ENCODE data around the gene KLHL33. TPM values are rescaled to one million over a fixed set of nuclear protein-coding genes. Genes with fewer than 3 reads are reported as not detected.

KLHL33 gene
- polyA plus RNA-seq, 1 donor from 2014 or later, result not detected

DNA sequence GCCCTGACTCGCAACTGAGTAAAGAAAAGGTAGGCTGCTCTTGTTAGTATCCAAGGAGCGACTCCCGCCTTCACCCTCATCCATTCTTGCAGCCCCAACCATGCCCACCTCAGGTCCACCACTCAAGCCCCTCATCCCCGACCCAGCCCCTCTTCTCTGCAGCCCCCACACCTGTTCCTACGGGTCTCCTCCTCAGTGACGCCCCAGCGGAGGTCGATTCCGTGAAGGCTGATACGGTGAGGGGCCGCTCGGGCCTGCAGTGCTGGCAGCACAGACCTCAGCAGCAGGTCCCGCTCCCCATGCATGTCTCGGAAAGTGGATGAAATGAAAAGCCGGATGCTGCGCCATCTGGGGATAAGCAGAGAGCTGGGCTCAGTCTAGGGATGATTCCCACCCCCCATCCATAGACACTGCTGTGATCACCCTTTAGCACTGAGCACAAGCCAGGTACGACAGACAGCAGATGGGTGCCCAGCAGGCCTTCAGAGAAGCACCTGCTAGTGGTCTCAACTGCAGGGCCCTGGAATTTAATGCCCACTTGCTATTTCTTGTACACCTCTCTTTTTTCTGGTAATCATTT lies 49.6 kb downstream of the KLHL33 start:
- no peak overlapping the region for H2AFZ ChIP-seq (ENCODE audit: low read depth, low read length)
- no peaks in the 10 kb centered on the region for H3K9me3 ChIP-seq (ENCODE audit: low read length)
- no peak for TF ChIP-seq MXI1 (conservative IDR thresholded peaks at IDR 0.05; ENCODE audit: poor library complexity, severe bottlenecking)
- no peak for TF ChIP-seq SMC3 (conservative IDR thresholded peaks at IDR 0.05; ENCODE audit: poor library complexity)
- no peak for TF ChIP-seq RAD21 (conservative IDR thresholded peaks at IDR 0.05)
- TF ChIP-seq, protein P1, sequence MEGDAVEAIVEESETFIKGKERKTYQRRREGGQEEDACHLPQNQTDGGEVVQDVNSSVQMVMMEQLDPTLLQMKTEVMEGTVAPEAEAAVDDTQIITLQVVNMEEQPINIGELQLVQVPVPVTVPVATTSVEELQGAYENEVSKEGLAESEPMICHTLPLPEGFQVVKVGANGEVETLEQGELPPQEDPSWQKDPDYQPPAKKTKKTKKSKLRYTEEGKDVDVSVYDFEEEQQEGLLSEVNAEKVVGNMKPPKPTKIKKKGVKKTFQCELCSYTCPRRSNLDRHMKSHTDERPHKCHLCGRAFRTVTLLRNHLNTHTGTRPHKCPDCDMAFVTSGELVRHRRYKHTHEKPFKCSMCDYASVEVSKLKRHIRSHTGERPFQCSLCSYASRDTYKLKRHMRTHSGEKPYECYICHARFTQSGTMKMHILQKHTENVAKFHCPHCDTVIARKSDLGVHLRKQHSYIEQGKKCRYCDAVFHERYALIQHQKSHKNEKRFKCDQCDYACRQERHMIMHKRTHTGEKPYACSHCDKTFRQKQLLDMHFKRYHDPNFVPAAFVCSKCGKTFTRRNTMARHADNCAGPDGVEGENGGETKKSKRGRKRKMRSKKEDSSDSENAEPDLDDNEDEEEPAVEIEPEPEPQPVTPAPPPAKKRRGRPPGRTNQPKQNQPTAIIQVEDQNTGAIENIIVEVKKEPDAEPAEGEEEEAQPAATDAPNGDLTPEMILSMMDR (IDR thresholded peaks at IDR 0.05; ENCODE audit: poor library complexity, severe bottlenecking), result no peak
- no peak for TF ChIP-seq EP300 (conservative IDR thresholded peaks at IDR 0.05; ENCODE audit: poor library complexity, severe bottlenecking)
- TF ChIP-seq, protein P2, sequence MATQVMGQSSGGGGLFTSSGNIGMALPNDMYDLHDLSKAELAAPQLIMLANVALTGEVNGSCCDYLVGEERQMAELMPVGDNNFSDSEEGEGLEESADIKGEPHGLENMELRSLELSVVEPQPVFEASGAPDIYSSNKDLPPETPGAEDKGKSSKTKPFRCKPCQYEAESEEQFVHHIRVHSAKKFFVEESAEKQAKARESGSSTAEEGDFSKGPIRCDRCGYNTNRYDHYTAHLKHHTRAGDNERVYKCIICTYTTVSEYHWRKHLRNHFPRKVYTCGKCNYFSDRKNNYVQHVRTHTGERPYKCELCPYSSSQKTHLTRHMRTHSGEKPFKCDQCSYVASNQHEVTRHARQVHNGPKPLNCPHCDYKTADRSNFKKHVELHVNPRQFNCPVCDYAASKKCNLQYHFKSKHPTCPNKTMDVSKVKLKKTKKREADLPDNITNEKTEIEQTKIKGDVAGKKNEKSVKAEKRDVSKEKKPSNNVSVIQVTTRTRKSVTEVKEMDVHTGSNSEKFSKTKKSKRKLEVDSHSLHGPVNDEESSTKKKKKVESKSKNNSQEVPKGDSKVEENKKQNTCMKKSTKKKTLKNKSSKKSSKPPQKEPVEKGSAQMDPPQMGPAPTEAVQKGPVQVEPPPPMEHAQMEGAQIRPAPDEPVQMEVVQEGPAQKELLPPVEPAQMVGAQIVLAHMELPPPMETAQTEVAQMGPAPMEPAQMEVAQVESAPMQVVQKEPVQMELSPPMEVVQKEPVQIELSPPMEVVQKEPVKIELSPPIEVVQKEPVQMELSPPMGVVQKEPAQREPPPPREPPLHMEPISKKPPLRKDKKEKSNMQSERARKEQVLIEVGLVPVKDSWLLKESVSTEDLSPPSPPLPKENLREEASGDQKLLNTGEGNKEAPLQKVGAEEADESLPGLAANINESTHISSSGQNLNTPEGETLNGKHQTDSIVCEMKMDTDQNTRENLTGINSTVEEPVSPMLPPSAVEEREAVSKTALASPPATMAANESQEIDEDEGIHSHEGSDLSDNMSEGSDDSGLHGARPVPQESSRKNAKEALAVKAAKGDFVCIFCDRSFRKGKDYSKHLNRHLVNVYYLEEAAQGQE (IDR thresholded peaks at IDR 0.05; ENCODE audit: borderline replicate concordance), result no peak
- TF ChIP-seq EZH2 (IDR thresholded peaks at IDR 0.05; ENCODE audit: borderline replicate concordance, insufficient read depth, low read length, poor library complexity, severe bottlenecking), result no peak
- TF ChIP-seq TAF1 (IDR thresholded peaks at IDR 0.05; ENCODE audit: low read depth), result no peak
- TF ChIP-seq POLR2AphosphoS5 (IDR thresholded peaks at IDR 0.05), result no peak
- H3K27me3 ChIP-seq (ENCODE audit: insufficient read depth, low read depth, low read length), result no peaks in the 10 kb centered on the region
- no peaks in the 10 kb centered on the region for H3K79me2 ChIP-seq (replicated peaks; ENCODE audit: insufficient read depth, low read length)
- H3K36me3 ChIP-seq (ENCODE audit: insufficient read depth, low read length), result no peaks in the 10 kb centered on the region
- no peak overlapping the region for H3K4me2 ChIP-seq (ENCODE audit: low read length)
- no peaks in the 10 kb centered on the region for H3K9me2 ChIP-seq (ENCODE audit: insufficient read depth, low read length)
- H3K9ac ChIP-seq (ENCODE audit: low read length), result no peak overlapping the region
- H3K27ac ChIP-seq (ENCODE audit: low read length), result no peak overlapping the region
- H3F3A ChIP-seq (ENCODE audit: insufficient read depth, low read length, poor library complexity, severe bottlenecking), result no peaks in the 10 kb centered on the region
- H4K20me1 ChIP-seq (ENCODE audit: insufficient read depth), result no peaks in the 10 kb centered on the region
- no peak overlapping the region for H3K4me3 ChIP-seq (ENCODE audit: low read length)

DNA sequence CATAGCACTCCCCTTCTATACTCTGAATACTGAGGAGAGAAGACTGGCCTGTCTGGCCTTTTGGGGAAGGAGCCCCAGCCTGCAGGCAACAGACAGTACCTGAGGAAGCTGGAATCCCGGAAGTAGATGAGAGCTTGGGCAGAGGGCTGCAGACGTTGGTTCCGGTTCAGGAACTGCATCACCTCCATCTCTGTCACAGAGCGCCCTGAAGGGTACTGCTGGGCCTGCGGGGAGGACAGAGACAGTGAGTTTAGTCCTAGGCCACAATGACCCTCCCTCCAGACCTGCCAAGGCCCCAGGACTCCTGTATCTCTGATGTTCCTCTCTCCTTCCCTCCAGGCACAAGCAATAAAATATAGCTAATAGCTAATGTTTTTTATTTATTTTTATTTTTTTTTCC lies 51.1 kb downstream of the KLHL33 start:
- Histone ChIP-seq H3K79me2 (replicated peaks; ENCODE audit: insufficient read depth, low read length) (no peaks in the 10 kb centered on the region), H3K27me3 (ENCODE audit: insufficient read depth, low read depth, low read length) (no peaks in the 10 kb centered on the region), H3K9me2 (ENCODE audit: insufficient read depth, low read length) (no peaks in the 10 kb centered on the region), H3K27ac (ENCODE audit: low read length) (no peak overlapping the region), H3K9me3 (ENCODE audit: low read length) (no peaks in the 10 kb centered on the region), H3K9ac (ENCODE audit: low read length) (no peak overlapping the region), H3K36me3 (ENCODE audit: insufficient read depth, low read length) (no peaks in the 10 kb centered on the region), H3F3A (ENCODE audit: insufficient read depth, low read length, poor library complexity, severe bottlenecking) (no peaks in the 10 kb centered on the region), H3K4me3 (ENCODE audit: low read length) (no peak overlapping the region), H4K20me1 (ENCODE audit: insufficient read depth) (no peaks in the 10 kb centered on the region), H3K4me2 (ENCODE audit: low read length) (no peak overlapping the region), H2AFZ (ENCODE audit: low read depth, low read length) (no peak overlapping the region)
- TF ChIP-seq SMC3 (conservative IDR thresholded peaks at IDR 0.05; ENCODE audit: poor library complexity), result no peak
- TF ChIP-seq TAF1 (IDR thresholded peaks at IDR 0.05; ENCODE audit: low read depth), result no peak
- no peak for TF ChIP-seq EP300 (conservative IDR thresholded peaks at IDR 0.05; ENCODE audit: poor library complexity, severe bottlenecking)
- TF ChIP-seq, protein P1 (IDR thresholded peaks at IDR 0.05; ENCODE audit: poor library complexity, severe bottlenecking), result no peak
- TF ChIP-seq EZH2 (IDR thresholded peaks at IDR 0.05; ENCODE audit: borderline replicate concordance, insufficient read depth, low read length, poor library complexity, severe bottlenecking), result no peak
- TF ChIP-seq POLR2AphosphoS5 (IDR thresholded peaks at IDR 0.05), result no peak
- TF ChIP-seq RAD21 (conservative IDR thresholded peaks at IDR 0.05), result no peak
- no peak for TF ChIP-seq MXI1 (conservative IDR thresholded peaks at IDR 0.05; ENCODE audit: poor library complexity, severe bottlenecking)
- TF ChIP-seq, protein P2 (IDR thresholded peaks at IDR 0.05; ENCODE audit: borderline replicate concordance), result no peak

All from neural cell (in vitro differentiated cells).